Adipocyte (in vitro differentiated cells): ENCODE measurements around the gene OR5AS1.
"Not testable (repeated sequence)": the region's sequence is repeated elsewhere in the genome, so short reads cannot be mapped to it uniquely, and the experiment has no call there.

ENCODE experiments used
- DNase-seq: peaks from one replicate; pipeline ENCODE4 v3.0.0-alpha.2; 2015; ENCODE audit warnings: low read depth
- H3K27me3 ChIP-seq: replicated peaks from 2 replicates; pipeline ENCODE4 v1.7.0; 2013; ENCODE audit warnings: mild to moderate bottlenecking, low read length, moderate library complexity; ENCODE audit not compliant: control insufficient read depth, insufficient read depth
- H3K36me3 ChIP-seq: 2 replicates; pipeline ENCODE4 v1.7.0; 2013; ENCODE audit warnings: low read length, mild to moderate bottlenecking, moderate library complexity; ENCODE audit not compliant: control insufficient read depth, insufficient read depth, severe bottlenecking
- H3K4me1 ChIP-seq: 2 replicates; pipeline ENCODE4 v1.7.0; 2013; ENCODE audit warnings: mild to moderate bottlenecking, low read length, moderate library complexity; ENCODE audit not compliant: control insufficient read depth, insufficient read depth
- H3K4me3 ChIP-seq: 2 replicates; pipeline ENCODE4 v1.7.0; 2013; ENCODE audit warnings: mild to moderate bottlenecking, low read length, moderate library complexity
- H3K9ac ChIP-seq: 2 replicates; pipeline ENCODE4 v1.7.0; 2013; ENCODE audit warnings: mild to moderate bottlenecking, low read length, moderate library complexity
- H3K9me3 ChIP-seq: 2 replicates; pipeline ENCODE4 v1.7.0; 2013; ENCODE audit warnings: mild to moderate bottlenecking, low read length, moderate library complexity; ENCODE audit not compliant: control insufficient read depth

The OR5AS1 gene

GRCh38 chr11:56027354-56027753 is at the start of gene OR5AS1:
OR5AS1 (plus strand) TSS chr11:56027654; CDS start chr11:56030419, 2,765 bp downstream.
- no peaks in the 10 kb centered on the region for H3K9me3 ChIP-seq
- H3K4me1 ChIP-seq = no peaks in the 10 kb centered on the region
- no peaks in the 10 kb centered on the region for H3K27me3 ChIP-seq
- no peak for DNase-seq
- H3K36me3 ChIP-seq = no peaks in the 10 kb centered on the region
- no peak within 1 kb of the TSS for H3K9ac ChIP-seq
- no peak within 1 kb of the TSS for H3K4me3 ChIP-seq

DNA sequence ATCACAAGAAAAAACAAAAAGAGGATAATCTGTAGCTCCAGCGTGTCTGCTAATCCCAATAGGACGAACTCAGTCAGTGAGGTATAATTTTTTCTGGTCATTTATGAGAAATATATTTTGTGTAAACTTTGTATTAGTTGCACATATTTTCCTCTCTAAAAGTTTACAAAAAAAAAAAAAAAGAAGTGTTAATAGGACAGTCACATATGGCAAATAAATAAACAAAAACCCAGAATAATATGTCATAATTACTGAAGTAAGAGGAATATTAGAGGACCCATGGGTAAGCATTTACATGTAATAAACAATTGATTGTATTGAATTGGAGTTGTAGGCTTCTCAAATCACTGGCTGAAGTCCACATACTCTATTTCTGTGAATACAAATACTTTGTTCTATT is 32.9 kb upstream of the OR5AS1 start, which contains the start of gene OR5F1:
Gene OR5F1, minus strand, starts transcription at position 101 of the 400 bp plus-strand sequence. Its CDS starts 0 bp downstream, at position 101.
- Histone ChIP-seq H3K9me3 (no peaks in the 10 kb centered on the region), H3K4me1 (no peaks in the 10 kb centered on the region), H3K4me3 (no peak within 1 kb of the TSS), H3K9ac (no peak within 1 kb of the TSS), H3K27me3 (no peaks in the 10 kb centered on the region), H3K36me3 (no peaks in the 10 kb centered on the region)
- no peak for DNase-seq

DNA sequence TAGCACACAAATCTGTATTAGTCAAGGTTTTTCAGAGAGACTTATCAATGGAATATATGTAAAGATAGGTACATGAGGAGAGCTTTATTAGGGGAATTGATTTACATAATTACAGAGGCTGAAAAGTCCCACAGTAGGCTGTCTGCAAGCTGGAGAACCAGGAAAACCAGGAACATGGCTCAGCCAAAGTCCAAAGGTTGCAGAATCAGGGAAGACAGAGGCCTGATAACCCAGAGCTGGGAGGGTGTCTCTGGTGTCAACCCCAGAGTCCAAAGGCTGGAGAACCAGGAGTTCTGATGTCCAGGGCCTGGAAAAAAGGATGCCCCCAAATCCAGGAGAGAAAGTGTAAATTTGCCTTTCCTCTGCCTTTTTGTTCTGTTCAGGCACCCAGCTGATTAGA is 16.7 kb upstream of the OR5AS1 start:
- Histone ChIP-seq H3K36me3 (no peaks in the 10 kb centered on the region), H3K27me3 (no peaks in the 10 kb centered on the region), H3K4me1 (no peaks in the 10 kb centered on the region), H3K9me3 (peaks cover 3% of the 10 kb centered on the region), H3K9ac (no peak overlapping the region), H3K4me3 (no peak overlapping the region)
- DNase-seq = no peak

DNA sequence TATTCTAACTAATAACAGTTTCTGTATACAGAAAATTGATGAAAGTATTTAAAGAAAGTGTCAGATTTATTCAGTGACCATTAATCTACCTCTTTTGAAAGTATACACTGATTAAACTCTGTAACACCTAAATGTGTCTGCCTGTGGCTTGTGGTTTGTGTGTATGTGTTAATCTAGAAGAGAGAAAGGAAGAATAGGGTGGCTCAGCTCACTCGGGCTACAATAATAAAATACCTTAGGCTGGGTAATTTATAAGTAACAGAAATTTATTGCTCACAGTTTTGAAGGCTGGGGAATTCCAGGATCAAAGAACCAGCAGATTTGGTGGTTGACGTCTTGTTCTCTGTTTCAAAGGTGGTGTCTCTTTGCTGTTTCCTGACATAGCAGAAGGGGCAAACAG is 13.6 kb upstream of the OR5AS1 start:
- Histone ChIP-seq H3K4me3 (no peak overlapping the region), H3K9ac (no peak overlapping the region), H3K36me3 (no peaks in the 10 kb centered on the region), H3K9me3 (peaks cover 3% of the 10 kb centered on the region), H3K4me1 (no peaks in the 10 kb centered on the region), H3K27me3 (no peaks in the 10 kb centered on the region)
- no peak for DNase-seq

- Histone ChIP-seq H3K4me1 (no peaks in the 10 kb centered on the region), H3K9ac (no peak overlapping the region), H3K4me3 (no peak overlapping the region), H3K27me3 (no peaks in the 10 kb centered on the region), H3K36me3 (no peaks in the 10 kb centered on the region), H3K9me3 (no peaks in the 10 kb centered on the region)
- DNase-seq = no peak
These were observed 18.1 kb downstream of the OR5AS1 start for GRCh38 chr11:56045538-56045937.

DNA sequence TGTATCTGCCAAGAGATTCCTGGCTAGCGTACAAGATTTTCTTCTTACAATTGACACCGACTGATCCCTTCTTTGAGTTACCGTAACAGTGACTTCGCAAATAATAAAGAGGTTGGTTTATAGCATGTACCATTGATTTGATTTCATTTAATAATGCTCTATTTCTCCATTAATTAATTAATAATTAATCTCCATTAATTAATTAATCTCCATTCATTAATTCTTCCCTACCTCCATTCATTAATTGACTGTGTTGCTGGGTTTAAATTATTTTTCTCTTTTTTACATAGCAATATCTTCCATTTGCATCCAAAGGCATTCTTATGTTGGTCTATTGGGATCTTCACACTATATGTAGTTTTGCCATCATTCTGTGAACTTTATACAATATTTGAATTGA is 21.0 kb downstream of the OR5AS1 start:
- no peak for DNase-seq
- Histone ChIP-seq H3K9me3 (no peaks in the 10 kb centered on the region), H3K36me3 (no peaks in the 10 kb centered on the region), H3K4me3 (no peak overlapping the region), H3K27me3 (no peaks in the 10 kb centered on the region), H3K4me1 (no peaks in the 10 kb centered on the region), H3K9ac (no peak overlapping the region)

DNA sequence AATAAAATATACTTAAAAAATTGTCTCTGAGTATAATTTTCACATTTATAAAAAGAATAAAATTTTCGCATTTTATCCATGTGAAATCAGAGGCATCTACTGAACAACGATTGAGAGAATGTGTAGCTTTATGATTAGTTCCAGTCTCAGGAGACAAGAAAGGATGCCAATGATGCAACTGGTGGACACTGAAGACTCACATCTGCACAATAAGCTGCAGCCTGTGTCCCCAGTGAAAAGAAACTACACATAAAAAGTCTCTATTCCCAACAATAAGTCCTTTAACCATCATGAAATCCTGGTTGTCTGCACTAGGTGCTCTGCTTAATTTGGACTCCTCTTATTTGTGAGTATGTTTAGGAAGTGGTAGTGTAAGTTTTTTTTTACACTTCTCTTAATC is 22.0 kb downstream of the OR5AS1 start:
- no peaks in the 10 kb centered on the region for H3K36me3 ChIP-seq
- no peak overlapping the region for H3K9ac ChIP-seq
- H3K4me3 ChIP-seq = no peak overlapping the region
- DNase-seq = no peak
- no peaks in the 10 kb centered on the region for H3K9me3 ChIP-seq
- no peaks in the 10 kb centered on the region for H3K27me3 ChIP-seq
- H3K4me1 ChIP-seq = no peaks in the 10 kb centered on the region

DNA sequence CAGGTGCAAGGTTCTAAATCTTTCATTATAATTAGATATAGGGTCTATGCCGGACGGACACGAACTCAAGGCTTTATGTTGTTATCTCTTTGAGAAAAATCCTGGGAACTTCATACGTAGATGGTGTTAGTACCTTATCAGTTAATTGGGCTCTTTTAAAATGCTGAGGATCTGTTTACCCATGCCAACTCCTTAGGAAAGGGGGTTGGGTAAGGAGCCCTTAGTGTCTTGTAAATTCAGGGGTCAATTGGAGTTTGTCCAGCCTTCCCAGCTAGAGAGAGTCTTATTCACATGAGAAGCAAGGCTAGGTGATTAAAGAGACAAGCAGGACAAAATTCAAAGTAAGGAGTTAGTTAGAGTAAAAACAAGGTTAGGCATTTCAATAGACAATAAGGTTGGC is 28.9 kb downstream of the OR5AS1 start:
- not testable (repeated sequence) for H3K27me3 ChIP-seq, H3K9me3 ChIP-seq, H3K9ac ChIP-seq, H3K4me3 ChIP-seq, H3K36me3 ChIP-seq, DNase-seq, H3K4me1 ChIP-seq

- H3K4me1 ChIP-seq, DNase-seq, H3K27me3 ChIP-seq, H3K9me3 ChIP-seq, H3K36me3 ChIP-seq, H3K9ac ChIP-seq, H3K4me3 ChIP-seq: not testable (repeated sequence)
These were observed 30.3 kb downstream of the OR5AS1 start for GRCh38 chr11:56057661-56058237.

GRCh38 chr11:56058260-56058780 is 30.9 kb downstream of the OR5AS1 start:
- H3K27me3 ChIP-seq, H3K4me1 ChIP-seq, H3K36me3 ChIP-seq, H3K9me3 ChIP-seq, DNase-seq, H3K9ac ChIP-seq, H3K4me3 ChIP-seq: not testable (repeated sequence)

- H3K9ac ChIP-seq = no peak overlapping the region
- no peak for DNase-seq
- no peaks in the 10 kb centered on the region for H3K4me1 ChIP-seq
- no peaks in the 10 kb centered on the region for H3K27me3 ChIP-seq
- H3K4me3 ChIP-seq = no peak overlapping the region
- H3K36me3 ChIP-seq = no peaks in the 10 kb centered on the region
- peaks cover 4% of the 10 kb centered on the region for H3K9me3 ChIP-seq
These were observed 39.5 kb downstream of the OR5AS1 start for GRCh38 chr11:56066980-56067379.
